ENCODE measurements around the gene USP3. TPM values are rescaled to one million over a fixed set of nuclear protein-coding genes. Genes with fewer than 3 reads are reported as not detected.

Gene USP3
- total and polyA plus RNA-seq, 2 of the 4 experiments (the other 2 are of a cell fraction): 17.3 to 52.3 TPM

GRCh38 chr15:63526401-63526800 is 22.0 kb downstream of the USP3 start:
- Histone ChIP-seq H3K56ac (ENCODE audit: extremely low read depth, insufficient read depth, low read length) (no peak overlapping the region), H3K9me1 (ENCODE audit: insufficient read depth, low read length) (peaks cover 27% of the 10 kb centered on the region), H3K79me1 (ENCODE audit: low read depth in 1 of 2, low read length in 2 of 2) (peaks cover 44 to 82% of the 10 kb centered on the region in 2 experiments), H4K20me1 (ENCODE audit: insufficient read depth, low read length) (peaks cover 71% of the 10 kb centered on the region), H2BK15ac (ENCODE audit: low read depth, low read length) (no peak overlapping the region), H3K4ac (ENCODE audit: low read depth, low read length) (no peak overlapping the region), H2BK120ac (ENCODE audit: low read depth, low read length) (no peak overlapping the region), H4K91ac (ENCODE audit: insufficient read depth, low read depth, low read length) (no peak overlapping the region), H3K23ac (ENCODE audit: low read depth, low read length) (no peak overlapping the region), H2AK5ac (ENCODE audit: low read depth, low read length) (no peak overlapping the region), H3K9ac (ENCODE audit: low read depth, low read length) (no peak overlapping the region), H3K27ac (ENCODE audit: insufficient read depth, low read length) (no peak overlapping the region), H2AFZ (replicated peaks; ENCODE audit: low read length, poor library complexity) (no peak overlapping the region), H3K27me3 (ENCODE audit: control insufficient read depth, insufficient read depth, low read length) (no peaks in the 10 kb centered on the region), H3K14ac (replicated peaks; ENCODE audit: low read depth, low read length) (no peak overlapping the region; the same call in 1 of the 2 replicates), H3K4me3 (ENCODE audit: insufficient read depth, low read depth, low read length) (no peak overlapping the region), H2BK20ac (ENCODE audit: low read depth, low read length) (no peak overlapping the region), H3K4me2 (ENCODE audit: low read depth, low read length) (no peak overlapping the region), H3K9me3 (ENCODE audit: control insufficient read depth, insufficient read depth, low read length) (no peaks in the 10 kb centered on the region), H3K18ac (ENCODE audit: low read depth, low read length) (no peak overlapping the region), H2BK5ac (ENCODE audit: low read depth, low read length, poor library complexity, severe bottlenecking) (no peak overlapping the region), H4K8ac (ENCODE audit: low read depth in 2 of 2, low read length in 2 of 2) (no peak overlapping the region), H3K4me1 (ENCODE audit: control insufficient read depth, insufficient read depth, low read length) (peaks cover 19% of the 10 kb centered on the region), H4K5ac (ENCODE audit: low read depth, low read length) (no peak overlapping the region), H2AK9ac (replicated peaks; ENCODE audit: low read depth, low read length, poor library complexity) (no peak overlapping the region), H3K36me3 (ENCODE audit: control insufficient read depth, insufficient read depth, low read length) (no peaks in the 10 kb centered on the region)
- ChIA-PET POLR2A (ENCODE audit: unreplicated experiment) (no interaction called here), CTCF (no interaction called here)
- TF ChIP-seq MXI1 (IDR thresholded peaks at IDR 0.05; ENCODE audit: borderline replicate concordance, low read depth, low read length) (no peak), SMC3 (IDR thresholded peaks at IDR 0.05; ENCODE audit: low read depth, low read length) (no peak)
- dilution Hi-C loops (cut with HindIII; ENCODE audit: low sequenced_read_pairs, unreplicated experiment): no loop called here
- peak; percentile 31 for DNase-seq
- no CpG with 5 or more reads among the region's 1 CpG for WGBS, 2 experiments (ENCODE audit: extremely low coverage in 2 of 2, insufficient read length in 1 of 2)
- BruUV-seq (replicated peaks): no TSS peak
- intact Hi-C loops (cut with micrococcal nuclease): no loop called here
- in situ Hi-C loops (cut with MboI; ENCODE audit: low sequenced_read_pairs): no loop called here
- no peak for ATAC-seq (ENCODE audit: low read depth)
